GM21786 (cell line): ENCODE data around the gene NEDD4L.

ENCODE experiments used
- ATAC-seq: cut with Tn5 transposase; IDR thresholded peaks from one replicate; pipeline ENCODE4 v1.9.1; 2021; ENCODE audit not compliant: unreplicated experiment

The NEDD4L gene

DNA sequence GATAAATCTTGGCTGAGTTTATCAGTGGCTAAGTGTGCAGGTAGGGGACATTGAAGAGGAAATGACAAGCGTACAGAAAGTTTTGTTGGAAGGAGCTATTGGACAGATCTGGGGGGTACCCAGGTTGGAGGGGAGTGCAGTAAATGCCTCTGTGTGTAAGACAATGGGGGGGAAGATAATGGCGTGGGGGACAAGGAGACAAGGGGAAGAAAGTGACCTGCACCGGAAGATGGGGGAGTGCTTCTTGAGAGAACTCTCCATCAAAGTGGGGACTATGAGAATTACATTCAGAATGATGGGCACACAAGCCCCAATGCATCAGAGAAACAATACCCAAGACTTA lies 394.9 kb downstream of the NEDD4L start:
- no peak for ATAC-seq

DNA sequence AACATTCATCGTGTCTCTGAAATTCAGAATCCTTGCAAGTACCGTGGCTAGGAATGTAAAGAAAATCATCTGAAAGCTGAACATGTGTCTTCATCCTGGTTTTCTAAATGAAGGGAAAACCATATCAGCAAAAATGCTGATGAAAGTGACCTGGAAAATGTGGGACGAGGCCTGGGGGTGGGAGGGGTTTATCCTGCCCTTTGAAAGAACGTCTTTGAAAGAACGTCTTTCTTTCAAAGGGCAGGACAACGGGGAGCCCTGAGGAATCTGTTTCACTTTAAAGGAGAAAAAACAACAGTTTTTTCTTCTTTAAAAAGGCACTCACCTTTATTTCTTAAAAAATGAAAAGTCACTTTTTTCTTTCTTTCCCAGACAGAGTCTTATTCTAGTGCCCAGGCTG lies 399.6 kb downstream of the NEDD4L start:
- no peak for ATAC-seq

DNA sequence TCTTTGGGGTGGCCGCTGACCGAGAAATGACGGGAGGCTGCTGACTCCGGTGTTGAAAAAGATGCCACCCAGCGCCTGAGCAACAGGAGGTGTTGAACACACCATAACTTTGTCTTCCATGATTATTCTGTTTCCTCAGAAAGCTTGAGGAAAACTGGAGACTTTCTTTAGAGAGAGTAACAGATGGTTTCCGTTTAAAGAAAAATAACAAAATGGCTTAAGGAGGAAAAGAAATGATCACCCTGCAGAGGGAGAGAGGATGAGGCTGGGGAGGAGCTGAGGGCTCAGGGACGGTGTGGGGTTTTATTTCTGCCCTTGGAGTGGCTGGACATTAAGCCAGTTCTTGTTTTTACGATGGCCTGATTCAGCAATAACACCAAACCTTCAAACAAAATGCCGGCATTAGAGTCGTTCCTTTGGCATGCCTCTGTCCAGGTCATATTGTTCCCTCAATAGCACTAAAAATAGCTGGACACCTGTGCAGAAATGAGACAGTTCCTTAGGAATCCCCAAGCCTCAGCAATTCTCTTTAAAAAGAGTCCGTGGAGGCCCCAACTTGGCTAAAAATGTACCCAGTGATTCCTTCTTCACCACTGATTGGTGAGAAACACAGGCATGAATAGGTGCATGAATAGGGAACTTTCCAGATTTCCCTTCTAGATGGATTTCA lies 402.5 kb downstream of the NEDD4L start:
- no peak for ATAC-seq

DNA sequence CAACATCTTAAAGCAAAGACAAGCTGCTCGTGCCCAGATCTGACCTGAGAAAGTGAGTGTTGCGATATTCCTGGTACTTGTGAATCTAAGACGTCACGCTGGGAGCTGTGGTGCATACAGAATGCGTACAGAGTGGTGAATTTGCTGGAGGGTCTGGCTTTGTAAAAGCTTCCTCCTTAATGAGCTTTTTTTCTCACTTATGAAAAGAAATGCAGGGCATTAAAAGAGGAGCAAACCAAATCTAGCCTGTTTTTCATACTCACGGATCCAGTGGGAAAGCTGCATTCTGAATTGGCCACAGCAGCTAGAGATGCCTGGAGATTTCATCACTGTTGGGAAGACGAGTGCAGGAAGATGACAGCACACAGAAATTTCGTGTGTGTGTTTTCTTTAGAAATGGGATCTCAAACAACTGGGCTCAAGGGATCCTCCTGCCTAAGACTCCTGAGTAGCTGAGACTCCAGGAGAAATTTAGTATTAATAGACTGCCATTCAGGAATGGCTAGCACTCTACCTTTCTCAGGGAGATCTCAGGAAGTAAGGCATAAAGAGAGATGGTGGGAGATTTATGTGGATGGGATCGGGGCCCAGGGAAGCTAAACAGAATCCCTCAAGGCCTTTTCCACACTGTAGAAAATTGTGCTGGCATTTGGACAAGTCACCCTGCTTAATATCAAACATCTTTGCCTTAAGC lies 403.5 kb downstream of the NEDD4L start:
- no peak for ATAC-seq

DNA sequence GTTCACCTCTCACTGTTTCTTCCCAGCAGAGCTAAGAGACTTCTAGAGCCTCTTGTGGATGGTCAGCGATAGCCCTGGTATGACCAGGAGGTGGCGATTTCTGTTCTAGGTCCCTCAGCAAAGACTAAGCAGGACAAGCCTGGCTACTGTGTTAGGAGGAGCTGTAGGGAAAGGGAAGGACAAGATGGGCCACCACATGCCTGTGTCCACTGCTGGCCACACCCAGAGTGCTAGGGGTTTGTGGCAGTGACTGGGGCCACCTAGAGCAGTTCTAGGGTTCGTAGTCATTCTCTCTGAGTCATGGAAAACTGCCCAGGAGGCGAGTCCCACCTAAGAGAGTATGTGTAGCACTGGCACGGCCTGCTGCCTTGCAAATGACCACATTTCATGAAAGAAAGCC lies 405.4 kb downstream of the NEDD4L start:
- no peak for ATAC-seq
